Measurements from ENCODE around the gene NKAP.
"Not testable (repeated sequence)": the region's sequence is repeated elsewhere in the genome, so short reads cannot be mapped to it uniquely, and the experiment has no call there.

GRCh38 chrX:119966837-119967236 lies 23.3 kb upstream of the NKAP start:
- TF ChIP-seq, protein P1, sequence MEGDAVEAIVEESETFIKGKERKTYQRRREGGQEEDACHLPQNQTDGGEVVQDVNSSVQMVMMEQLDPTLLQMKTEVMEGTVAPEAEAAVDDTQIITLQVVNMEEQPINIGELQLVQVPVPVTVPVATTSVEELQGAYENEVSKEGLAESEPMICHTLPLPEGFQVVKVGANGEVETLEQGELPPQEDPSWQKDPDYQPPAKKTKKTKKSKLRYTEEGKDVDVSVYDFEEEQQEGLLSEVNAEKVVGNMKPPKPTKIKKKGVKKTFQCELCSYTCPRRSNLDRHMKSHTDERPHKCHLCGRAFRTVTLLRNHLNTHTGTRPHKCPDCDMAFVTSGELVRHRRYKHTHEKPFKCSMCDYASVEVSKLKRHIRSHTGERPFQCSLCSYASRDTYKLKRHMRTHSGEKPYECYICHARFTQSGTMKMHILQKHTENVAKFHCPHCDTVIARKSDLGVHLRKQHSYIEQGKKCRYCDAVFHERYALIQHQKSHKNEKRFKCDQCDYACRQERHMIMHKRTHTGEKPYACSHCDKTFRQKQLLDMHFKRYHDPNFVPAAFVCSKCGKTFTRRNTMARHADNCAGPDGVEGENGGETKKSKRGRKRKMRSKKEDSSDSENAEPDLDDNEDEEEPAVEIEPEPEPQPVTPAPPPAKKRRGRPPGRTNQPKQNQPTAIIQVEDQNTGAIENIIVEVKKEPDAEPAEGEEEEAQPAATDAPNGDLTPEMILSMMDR (IDR thresholded peaks at IDR 0.05; ENCODE audit: low read depth, low read length) = not testable (repeated sequence)
- TF ChIP-seq EZH2phosphoT487 (IDR thresholded peaks at IDR 0.05; ENCODE audit: low read depth) = not testable (repeated sequence)
